Eye (tissue), 1 donor: Measurements from ENCODE around the gene KIAA0825.

Experiments
- DNase-seq: peaks from one replicate; pipeline ENCODE4 v3.0.0-alpha.2; 2015

Gene KIAA0825

DNA sequence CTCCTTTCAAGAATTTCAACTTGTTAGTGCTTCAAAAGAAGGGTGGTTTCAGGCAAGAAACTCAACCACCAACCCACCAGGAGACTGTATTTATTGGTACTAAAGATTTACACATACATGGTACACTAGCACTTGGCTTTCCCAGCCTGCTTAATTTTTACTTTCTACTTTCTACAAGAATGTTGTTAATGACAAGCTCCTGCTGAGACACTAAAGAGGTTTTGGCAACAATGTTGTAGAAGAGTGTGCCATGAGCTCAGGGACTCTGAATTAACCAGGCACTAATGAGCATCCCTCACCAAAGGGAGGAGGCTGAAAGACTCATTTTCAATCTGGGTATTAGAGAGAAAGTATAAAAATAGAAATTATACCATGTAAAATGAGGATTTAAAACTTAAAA lies 195.0 kb downstream of the KIAA0825 start:
- peak; percentile 8 for DNase-seq

DNA sequence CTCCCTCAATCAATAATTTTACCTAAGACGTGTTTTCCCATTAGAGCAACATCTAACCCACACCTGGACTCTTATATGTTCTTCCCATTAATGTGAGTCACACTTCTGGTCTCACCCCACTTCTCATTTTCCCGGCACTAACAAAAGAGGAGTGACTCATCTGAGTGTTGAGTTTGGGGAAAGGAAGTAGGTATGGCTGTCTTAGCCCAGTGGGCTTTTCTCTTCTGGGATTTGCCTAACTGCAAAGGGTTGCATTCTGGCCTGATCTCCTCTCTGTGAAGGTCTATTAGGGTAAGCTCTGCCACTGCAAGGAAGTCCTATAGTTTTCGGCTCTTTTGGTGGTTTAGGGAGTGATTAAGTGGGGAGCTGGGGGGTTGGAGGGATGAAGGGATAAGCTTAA lies 195.6 kb downstream of the KIAA0825 start:
- DNase-seq = no peak

DNA sequence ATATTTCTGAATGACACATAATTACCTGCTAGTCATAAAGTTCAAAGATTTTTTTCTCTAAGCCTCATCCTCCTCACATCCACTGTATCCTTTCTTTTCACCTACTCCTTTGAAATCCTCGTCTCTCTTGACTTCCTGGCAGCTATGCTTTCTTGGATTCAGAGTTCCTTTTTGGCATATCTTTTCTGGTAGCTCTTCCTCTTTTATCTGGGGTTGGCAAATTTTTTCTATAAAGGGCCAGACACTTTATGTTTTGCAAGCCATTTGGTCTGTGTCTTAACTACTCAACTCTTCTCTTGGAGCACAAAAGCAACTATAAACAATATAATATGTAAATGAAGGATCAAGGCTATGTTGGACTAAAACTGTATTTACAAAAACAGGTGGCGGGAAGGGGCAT lies 197.5 kb downstream of the KIAA0825 start:
- DNase-seq = no peak

DNA sequence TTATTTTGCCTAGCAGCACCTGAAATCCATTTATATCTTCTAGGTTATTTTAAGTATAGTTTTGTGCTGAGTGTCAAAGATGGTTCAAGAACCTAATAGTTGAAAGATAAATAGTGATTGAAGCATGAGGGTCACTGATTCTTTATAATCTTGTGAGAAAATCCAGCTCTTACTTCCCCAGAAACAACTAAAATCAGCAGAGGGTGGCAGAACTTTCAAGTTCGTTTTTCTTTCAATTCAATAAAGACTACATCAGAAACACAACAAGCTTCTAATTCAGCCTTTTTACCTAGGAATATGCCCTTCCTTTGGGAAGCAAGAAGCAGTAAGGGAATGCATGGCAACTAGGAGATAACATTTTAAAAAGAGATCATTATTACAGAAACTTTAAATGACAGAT lies 202.6 kb downstream of the KIAA0825 start:
- no peak for DNase-seq

DNA sequence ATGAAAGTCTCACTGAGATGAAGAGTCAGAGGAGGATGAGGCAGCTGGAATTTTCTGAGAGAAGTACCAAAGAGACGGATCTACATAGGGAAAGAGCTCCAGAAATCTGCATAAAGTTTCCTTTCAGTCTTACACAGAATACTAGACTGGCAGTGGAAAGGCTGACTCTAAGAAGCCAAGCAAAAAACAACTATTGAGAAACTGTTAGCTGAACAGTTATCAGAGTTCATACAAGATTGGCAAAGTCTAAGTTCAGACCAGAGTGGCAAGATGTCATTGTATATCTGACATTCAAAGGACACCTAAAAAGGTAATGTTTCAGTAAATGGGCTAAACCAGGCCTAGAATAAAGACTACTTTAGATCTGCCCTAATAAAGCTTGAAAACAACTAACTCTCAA lies 209.0 kb downstream of the KIAA0825 start:
- DNase-seq = no peak

DNA sequence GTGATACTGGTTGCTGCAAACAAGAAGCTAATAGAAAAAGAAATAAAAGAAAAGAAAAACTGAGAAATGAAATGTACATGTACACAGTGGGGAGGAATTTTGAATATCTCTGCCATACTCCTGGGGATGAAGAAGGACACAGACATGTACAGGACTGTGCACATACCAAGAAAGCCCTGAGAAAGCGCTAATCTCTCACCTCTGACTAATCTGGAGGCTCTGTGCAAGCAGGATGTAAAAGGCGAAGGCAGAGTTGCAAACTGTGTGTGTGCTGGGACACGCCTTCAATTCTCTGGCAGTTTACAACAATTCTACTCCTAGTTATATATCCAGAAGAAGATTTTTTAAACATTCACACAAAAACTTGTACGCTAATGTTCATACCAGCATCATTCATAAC lies 211.4 kb downstream of the KIAA0825 start:
- DNase-seq = no peak

DNA sequence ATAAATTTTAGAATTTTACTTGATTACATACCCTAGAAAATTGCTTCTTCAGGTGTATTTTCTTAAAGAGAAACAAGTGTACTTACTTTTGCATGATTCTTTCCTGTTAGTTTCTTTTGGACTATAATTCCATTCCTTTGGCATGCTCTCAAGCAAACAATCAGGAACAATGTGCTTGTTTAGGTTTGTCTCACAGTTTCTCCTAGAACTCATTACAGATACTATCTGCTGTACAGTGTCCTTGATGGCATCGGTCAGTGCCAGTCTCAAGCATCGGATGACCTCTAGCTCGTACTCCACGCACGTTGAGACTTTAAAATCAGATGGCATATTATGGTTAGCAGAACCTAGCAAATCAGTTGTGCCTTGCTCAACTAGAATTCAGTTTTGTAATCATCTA lies 214.9 kb downstream of the KIAA0825 start:
- no peak for DNase-seq

DNA sequence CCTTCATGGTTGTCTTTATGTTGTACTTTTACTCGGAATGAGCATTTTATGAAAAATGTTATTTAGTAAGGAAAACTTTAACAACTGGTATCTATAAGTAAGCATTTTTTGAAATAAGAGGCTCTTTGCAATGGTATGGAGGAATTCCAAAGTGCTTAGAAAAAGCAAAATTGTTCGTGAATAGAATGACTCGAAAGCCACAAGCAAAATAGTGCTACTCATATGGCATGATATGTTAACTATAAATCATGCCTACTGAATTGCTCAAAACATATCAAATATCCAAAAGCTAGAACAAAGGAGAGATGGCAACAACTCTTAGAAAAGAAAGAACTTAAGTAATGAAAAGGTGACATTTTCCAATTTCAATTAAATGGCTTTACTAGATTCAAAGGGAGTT lies 216.3 kb downstream of the KIAA0825 start:
- DNase-seq = no peak

DNA sequence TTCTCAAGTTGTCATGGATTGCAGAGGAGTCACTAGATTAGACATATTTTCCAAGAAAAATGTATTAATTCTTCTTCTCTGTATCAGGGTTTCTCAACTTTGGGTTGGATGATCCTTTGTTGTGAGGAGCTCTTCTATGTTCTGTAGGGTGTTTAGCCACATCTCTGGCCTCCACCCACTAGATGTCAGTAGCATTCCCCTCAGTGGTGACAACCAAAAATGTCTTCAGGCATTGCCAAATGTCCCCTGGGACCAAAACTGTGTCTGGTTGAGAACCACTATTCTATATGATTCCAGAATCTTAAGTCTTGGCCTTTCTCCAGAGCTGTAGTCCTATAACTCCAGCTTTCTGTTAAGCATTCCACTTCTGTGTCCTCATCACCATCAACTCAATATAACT lies 220.9 kb downstream of the KIAA0825 start:
- DNase-seq = no peak

DNA sequence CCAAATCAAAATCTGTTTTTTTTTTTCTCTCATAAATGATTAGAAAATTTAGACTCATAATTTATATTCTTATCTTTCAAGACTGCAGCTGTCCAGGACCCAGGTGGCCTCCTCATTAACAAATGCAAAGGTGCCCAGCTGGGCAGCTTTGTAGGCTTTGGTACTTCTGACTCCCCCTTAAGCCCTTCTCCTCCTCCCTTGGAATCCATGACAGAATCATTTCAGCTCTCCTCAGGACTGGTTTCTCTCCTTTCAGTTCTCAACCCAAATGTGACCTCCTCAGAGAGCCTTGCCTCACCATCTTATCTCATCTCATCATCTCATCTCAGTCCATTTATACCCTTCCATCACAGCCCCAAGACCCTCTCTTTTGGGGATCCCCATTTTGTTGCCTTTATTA lies 221.7 kb downstream of the KIAA0825 start:
- no peak for DNase-seq

DNA sequence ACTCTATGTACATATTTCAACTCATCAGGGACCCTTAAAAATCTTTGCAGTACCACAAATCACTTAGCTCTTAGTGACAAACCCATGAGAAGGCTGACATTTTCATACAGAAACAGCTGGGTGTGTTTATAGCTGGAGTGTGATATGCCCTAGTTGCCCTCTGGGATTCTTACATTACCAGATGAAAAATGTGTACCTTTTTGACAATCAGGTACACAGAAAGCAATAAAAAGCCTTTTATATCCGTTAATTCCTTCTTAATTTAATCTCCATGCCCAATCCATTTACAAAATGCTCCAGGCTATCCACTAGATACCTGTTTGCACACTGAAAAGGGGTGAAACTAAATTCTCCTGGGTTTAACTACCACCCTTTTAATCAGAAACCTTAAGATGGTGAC lies 222.9 kb downstream of the KIAA0825 start:
- no peak for DNase-seq

DNA sequence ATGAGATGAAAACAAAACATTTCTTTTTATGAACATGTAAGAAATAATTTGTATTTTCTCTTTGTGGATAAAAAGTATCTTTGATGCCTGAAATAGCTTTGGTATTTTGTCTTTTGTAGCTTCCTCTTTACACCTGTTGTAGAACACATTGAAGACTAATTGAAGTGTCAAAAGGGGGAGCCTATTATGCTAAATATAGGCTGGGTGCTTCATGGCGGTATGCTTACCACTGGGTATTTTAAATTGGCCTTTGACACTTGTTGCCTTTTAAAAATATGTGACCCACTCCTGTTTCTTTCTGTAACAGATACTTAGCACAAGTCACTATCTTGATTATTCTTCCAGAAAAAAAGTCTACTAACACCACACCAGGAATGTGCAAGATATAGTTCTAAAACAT lies 226.4 kb downstream of the KIAA0825 start:
- DNase-seq = no peak

DNA sequence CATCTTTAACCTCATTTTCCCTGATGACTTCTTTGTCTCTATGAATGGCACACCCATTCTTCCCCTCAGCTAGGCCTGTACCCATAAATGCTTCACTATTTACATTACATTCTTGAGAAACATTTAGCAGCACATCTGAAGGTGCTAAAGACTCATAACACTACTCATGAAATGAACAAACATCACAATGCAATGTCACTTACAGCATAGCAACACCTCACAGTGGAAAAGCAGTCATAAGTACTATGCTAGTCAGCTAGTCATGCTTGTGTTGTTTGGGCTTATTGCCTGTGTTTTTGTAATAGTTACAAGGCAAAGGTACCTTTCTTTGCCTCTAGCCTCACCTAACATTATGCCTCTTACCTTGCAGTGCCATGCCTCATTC lies 228.9 kb downstream of the KIAA0825 start:
- no peak for DNase-seq

DNA sequence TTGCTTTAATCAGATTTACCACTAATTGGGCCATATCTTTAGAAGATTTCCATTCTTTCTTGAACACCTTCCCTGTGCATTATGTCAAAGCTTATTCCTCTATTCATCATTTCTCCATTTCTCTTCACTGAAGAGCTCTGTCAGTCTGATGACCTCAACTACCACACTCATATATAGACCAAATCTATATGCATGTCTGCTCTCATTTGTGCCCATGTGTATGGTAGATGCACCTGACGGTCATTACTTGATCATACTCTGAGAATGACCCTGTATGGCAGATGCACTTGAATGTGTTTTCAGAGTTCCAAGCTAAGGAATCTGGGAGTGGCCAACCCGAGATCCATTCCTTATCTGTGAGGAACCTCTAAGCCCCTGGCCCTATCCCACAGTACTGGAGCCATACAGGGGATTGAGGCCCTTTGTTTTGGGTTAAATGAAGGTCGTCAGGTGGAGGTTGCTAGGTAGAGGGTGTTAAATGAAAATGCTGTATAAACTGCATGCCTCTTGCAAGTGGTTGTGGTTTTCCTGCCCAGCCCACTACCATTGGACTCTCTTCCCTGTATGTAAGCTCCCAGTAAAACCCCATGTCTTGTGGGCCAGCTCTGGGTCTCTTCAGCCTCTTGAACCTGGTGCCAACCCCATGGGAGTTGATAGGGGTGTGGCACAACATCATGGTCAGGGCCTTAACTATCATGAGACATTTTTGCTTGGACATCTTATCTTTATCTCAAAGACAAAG lies 229.5 kb downstream of the KIAA0825 start:
- DNase-seq = no peak

DNA sequence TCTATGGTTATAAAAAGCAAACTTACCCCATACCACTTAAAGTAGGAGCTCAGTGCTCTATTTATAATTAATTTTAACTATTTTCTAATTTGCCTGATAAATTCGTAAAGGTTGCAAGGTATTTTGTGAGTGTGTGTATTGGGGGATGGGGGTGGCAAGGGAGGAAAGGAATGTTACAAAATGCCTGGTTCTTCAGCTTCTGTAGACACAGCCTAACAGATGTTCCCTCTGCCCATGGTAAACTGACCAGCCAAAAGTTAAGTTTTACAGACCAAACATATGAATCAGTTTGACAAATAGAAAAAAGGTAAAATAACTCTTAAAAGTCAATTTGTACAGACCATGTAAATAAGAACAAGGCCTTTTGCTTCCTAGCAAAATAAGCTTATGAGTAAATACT lies 232.6 kb downstream of the KIAA0825 start:
- no peak for DNase-seq

DNA sequence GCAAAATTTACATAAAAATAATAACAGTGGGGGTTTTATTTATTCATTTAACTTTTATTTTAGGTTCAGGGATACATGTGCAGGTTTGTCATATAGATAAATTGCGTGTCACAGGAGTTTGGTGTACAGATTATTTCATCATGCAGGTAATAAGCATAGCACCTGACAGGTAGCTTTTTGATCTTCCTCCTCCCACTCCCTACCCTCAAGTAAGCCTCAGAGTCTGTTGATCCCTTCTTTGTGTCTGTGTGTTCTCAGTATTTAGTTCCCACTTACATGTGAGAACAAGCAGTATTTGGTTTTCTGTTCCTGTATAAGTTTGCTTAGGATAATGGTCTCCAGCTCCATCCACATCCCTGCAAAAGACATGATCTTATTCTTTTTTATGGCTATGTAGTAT lies 240.3 kb downstream of the KIAA0825 start:
- no peak for DNase-seq

DNA sequence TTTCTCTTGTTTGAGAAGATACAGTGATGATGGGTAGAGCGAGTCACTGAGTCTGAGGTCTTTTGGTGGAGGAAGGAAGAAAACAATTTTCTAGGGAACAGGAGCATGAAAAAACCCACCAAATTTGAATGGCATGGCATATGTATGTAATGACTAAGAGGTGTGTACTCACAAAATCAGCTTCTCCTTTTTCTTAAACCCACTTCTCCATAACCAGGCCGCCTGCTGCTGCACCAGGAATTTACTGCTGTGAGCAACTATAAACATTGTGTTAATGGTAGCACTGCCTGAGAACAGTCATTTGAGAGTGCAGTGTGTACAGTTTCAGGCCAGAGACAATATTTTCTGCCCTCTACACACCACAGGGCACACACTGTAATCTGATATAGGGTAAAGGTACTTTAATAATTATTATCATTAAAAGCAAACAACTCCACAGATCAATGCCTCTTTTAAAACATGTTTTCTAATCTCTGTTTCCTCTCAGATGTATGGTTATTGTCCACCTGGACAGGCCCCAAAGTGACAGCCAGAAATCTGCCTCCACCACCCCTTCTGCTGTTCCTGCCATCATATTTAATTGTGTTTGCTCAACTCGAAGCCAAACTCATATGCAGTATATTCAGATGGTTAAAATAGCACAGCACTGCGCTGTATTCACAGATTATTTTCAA lies 241.6 kb downstream of the KIAA0825 start:
- no peak for DNase-seq

DNA sequence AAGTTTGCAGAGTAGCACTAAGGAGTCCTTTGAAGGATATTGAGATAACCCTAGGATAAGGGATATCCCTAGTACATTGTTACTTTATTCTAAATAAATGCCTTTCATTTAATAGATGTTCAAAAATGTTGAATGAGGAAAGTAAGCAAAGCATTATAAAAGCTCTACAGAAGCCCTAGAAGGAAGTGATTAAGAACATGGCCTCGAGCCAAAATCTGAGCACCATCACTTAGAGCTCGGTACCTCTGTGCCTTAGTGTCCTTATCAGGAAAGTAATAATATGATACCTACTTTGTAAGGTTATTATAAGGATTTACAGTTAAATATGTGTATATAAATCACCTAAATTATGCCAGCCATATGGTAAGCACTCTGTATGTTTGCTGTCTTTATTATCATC lies 242.6 kb downstream of the KIAA0825 start:
- no peak for DNase-seq

DNA sequence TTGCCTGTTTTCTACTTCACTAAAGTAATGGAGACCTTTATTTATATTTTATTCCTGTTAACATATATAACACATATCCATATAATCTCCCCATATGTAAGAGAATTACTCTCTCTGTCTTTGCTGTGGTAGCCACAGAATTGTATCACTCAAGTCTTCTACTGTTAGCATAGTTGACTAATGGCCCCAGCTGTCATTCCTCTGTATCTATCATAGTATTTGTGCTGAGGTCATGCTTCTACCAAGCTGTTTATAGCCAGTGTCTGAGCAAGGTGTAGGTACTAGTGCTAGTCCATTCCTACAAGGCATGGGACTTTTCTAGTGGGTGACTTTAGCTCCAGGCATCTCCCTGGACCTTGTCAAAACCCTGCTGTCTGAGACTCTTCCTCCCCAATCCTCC lies 244.1 kb downstream of the KIAA0825 start:
- no peak for DNase-seq

DNA sequence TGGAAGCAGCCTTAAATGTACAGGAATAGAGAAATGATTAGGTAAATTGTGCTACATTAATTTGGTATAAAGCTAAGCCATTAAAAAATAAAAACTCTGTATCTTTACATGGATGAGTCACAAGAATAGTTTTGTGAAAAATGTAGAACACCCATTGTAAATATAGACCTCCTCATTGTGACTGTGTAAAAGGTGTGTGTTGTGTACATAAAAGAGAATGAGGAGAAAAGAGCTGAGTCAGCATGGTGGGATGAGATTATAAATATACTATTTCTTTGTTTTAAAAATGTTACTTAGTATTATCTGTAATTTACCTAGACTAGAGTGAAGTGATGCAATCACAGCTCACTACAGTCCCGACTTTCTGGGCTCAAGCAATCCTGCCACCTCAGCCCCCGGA lies 250.5 kb downstream of the KIAA0825 start:
- no peak for DNase-seq

DNA sequence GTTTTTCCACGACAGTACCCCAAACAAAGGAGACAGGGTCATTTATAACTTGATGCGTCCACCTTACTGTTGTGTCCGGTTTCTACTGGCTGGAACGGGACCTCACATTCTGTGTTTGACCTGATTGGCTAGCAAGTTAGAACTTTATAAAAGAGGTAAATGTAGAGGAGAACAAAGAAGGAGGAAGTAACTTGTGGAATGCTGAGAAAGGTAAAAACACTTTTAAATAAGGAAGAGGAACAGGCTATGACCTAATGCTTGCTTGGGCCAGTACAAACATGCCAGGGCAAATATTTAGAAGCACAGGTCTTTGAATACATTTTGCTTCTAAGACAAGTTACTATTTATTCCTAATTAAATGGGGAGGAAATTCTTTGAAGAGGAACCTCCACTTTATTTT lies 251.6 kb downstream of the KIAA0825 start:
- DNase-seq = no peak

DNA sequence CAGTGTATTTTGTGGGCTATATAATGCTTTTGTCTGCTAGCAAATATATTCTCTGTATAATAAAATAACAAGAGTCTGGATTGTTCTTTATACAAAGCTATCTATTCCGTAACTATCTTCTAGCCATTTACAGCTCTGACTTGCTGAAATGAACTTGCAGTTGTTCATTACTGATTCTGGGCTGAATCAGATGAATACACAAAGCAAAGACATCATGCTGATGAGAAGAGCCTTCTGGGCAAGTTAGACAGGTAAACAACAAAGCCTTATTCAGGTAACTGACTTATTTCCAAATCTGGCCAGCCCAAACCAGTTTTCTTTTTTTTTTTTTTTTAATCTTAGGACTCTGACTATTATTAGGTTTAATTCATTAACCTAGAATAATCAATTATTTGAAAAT lies 255.5 kb downstream of the KIAA0825 start:
- DNase-seq = no peak

DNA sequence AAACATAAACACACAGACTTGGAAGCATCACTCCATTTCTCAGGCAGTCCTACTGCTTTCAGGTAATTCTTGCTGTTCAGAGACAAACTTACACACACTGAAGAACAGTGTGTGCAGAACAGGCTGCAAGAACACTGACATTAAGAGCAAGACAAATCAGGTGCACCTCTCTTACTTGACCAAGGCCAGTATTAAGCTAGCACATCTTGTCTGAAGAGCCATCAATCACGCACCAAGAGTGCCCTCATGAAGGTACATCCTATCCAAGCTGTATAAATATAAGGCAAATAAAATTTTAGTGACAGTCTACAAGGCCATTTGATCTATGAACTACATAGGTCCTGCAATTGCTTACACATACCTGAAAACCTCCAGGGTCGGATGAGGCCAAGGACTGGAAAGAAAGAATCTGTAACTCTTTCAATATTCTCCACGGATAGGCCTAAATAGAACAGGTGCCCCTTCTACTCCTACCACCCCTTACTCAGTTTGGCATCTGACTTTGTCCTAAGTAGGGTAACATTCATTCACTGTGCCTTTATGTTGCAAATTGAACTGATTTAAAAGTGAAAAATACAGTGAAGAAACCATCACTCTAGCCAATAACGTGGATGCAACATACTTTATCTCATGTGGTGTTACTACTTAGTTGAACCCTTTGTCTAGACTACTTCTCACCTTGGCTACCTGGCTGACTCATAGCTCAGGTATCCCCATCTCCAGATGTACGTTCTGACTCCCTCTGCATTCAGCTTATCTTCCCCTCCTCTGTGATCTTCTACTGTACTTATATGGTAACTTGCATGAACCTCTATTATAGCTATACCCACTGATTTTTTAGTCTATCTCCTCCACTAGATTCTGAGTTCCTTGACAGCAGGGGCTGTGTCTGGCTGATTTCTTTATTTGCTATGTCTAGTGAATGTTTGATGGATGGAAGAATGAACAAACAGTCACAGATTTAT lies 256.3 kb downstream of the KIAA0825 start:
- no peak for DNase-seq

DNA sequence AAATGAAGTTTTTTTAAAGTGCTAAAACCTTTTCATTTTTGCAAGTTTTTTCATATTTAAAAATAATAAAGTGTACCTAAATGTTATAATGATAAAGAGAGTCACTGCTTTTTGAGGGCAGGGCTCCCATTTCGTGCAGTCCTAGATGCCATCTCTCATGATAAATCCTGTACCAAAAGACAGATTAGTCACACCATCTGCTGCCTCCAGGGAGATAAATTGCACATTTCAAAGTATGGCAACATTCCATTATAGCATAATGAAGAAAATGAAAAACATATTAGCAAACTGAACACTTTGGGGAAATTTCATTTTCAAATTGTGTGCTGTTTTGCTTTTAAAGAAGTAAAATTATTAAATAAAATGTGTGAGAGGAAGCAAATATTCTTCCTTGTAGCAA lies 257.2 kb downstream of the KIAA0825 start:
- no peak for DNase-seq
